GM12878 (cell line): ENCODE results near the gene WDFY4. TPM values are rescaled to one million over a fixed set of nuclear protein-coding genes. Genes with fewer than 3 reads are reported as not detected.

ENCODE experiments used
- ATAC-seq: fragments of 200-7000 bp; cut with Tn5 transposase; 3 replicates; pipeline ENCODE4 v1.9.1; 2020; ENCODE audit warnings: mild to moderate bottlenecking, moderate library complexity
- BruUV-seq: library from RNA; stranded (reverse); fragments of 400-500 nt; replicated peaks from 2 replicates; lab custom pipeline; 2021; lab: Mats Ljungman, UMichigan
- CTCF ChIA-PET: fragments of 300-600 bp; sonication (Branson Sonifier 250); formaldehyde crosslinking; extraction: SDS; loops from one replicate; lab custom pipeline; 2021; ENCODE audit warnings: inconsistent platforms; lab: Yijun Ruan, JAX
- POLR2A ChIA-PET: fragments of 350-600 bp; formaldehyde crosslinking; extraction: SDS; loops from one replicate; lab custom pipeline; 2021; ENCODE audit warnings: inconsistent platforms; lab: Charles Lee
- RAD21 ChIA-PET: fragments of 300-600 bp; sonication (Branson Sonifier 250); formaldehyde crosslinking; loops from one replicate; lab custom pipeline; 2023; ENCODE audit warnings: antibody characterized with exemption; ENCODE audit not compliant: unreplicated experiment; lab: Charles Lee
- SMC1A ChIA-PET: fragments of 300-600 bp; sonication (Branson Sonifier 250); formaldehyde crosslinking; loops from one replicate; lab custom pipeline; 2023; ENCODE audit not compliant: unreplicated experiment, uncharacterized antibody; lab: Charles Lee
- DNase-seq: peaks from one replicate; pipeline ENCODE4 v3.0.0-alpha.2; 2011; ENCODE audit warnings: low read depth, low spot score
- FAIRE-seq: peaks from 3 replicates; lab custom pipeline; 2011; peaks lifted over from hg19 to GRCh38; lab: Jason Lieb, UNC
- H2AFZ ChIP-seq: 2 replicates; pipeline ENCODE4 v1.6.0; 2011; ENCODE audit warnings: low read depth, low read length, control low read depth; ENCODE audit not compliant: control insufficient read depth
- H3K27ac ChIP-seq: 2 replicates; pipeline ENCODE4 v1.5.1; 2011; ENCODE audit warnings: control low read depth; ENCODE audit not compliant: control insufficient read depth, insufficient read depth
- H3K27me3 ChIP-seq, 2 experiments: replicated peaks in 1 of 2; 2 replicates each; pipeline versions ENCODE4 v1.6.0 to v1.6.1; 2011; ENCODE audit warnings: low read length in 1 of 2; ENCODE audit not compliant: control insufficient read depth in 2 of 2, insufficient read depth in 2 of 2
- H3K36me3 ChIP-seq, 2 experiments: 2 replicates each; pipeline ENCODE4 v1.5.1; 2011; ENCODE audit warnings: low read length in 1 of 2; ENCODE audit not compliant: control insufficient read depth in 2 of 2, insufficient read depth in 2 of 2
- H3K4me1 ChIP-seq: 2 replicates; pipeline ENCODE4 v1.6.1; 2011; ENCODE audit warnings: mild to moderate bottlenecking, low read length, moderate library complexity, mixed read lengths; ENCODE audit not compliant: control insufficient read depth, insufficient read depth
- H3K4me2 ChIP-seq: 2 replicates; pipeline ENCODE4 v1.6.0; 2011; ENCODE audit warnings: control low read depth; ENCODE audit not compliant: control insufficient read depth, insufficient read depth
- H3K4me3 ChIP-seq: fragments of 200-600 bp; sonication (generic); 2 replicates; pipeline ENCODE4 v1.5.1; 2016
- H3K79me2 ChIP-seq: 2 replicates; pipeline ENCODE4 v1.6.0; 2011; ENCODE audit warnings: low read length; ENCODE audit not compliant: control insufficient read depth, insufficient read depth
- H3K9ac ChIP-seq: 2 replicates; pipeline ENCODE4 v1.8.0; 2011; ENCODE audit warnings: low read length, control low read depth, mixed read lengths; ENCODE audit not compliant: control insufficient read depth, insufficient read depth
- H3K9me3 ChIP-seq: replicated peaks from 3 replicates; pipeline ENCODE4 v1.5.1; 2011; ENCODE audit warnings: mild to moderate bottlenecking, low read length; ENCODE audit not compliant: control insufficient read depth, insufficient read depth
- H4K20me1 ChIP-seq: 2 replicates; pipeline ENCODE4 v1.6.0; 2011; ENCODE audit not compliant: control insufficient read depth, insufficient read depth
- ATF3 ChIP-seq: IDR thresholded peaks from 2 replicates; pipeline ENCODE4 v1.6.1; 2011; ENCODE audit warnings: low read depth, mild to moderate bottlenecking, low read length, moderate library complexity, borderline replicate concordance; ENCODE audit errors: extremely low read depth
- BCLAF1 ChIP-seq: fragments of 450-650 bp; IDR thresholded peaks from 2 replicates; pipeline ENCODE4 v1.6.1; 2017; ENCODE audit warnings: antibody characterized with exemption, mild to moderate bottlenecking, moderate library complexity
- BMI1 ChIP-seq: fragments of 450-650 bp; IDR thresholded peaks from 2 replicates; pipeline ENCODE4 v1.6.1; 2016; ENCODE audit warnings: mild to moderate bottlenecking, moderate library complexity, borderline replicate concordance
- EP300 ChIP-seq, 2 experiments: fragments of 150-350 bp in 1 of 2; IDR thresholded peaks; 2 replicates each; pipeline ENCODE4 v1.6.1; 2011 to 2012; ENCODE audit warnings: low read depth in 2 of 2, low read length in 2 of 2, borderline replicate concordance in 1 of 2, improper control_type of control experiment in 1 of 2, inconsistent platforms in 1 of 2; ENCODE audit not compliant: control insufficient read depth in 1 of 2
- FOS ChIP-seq: IDR thresholded peaks from 3 replicates; pipeline ENCODE4 v1.6.1; 2011; ENCODE audit warnings: borderline replicate concordance; ENCODE audit not compliant: insufficient read length; ENCODE audit errors: extremely low read depth
- HDAC6 ChIP-seq: fragments of 200-600 bp; sonication (generic); IDR thresholded peaks from one replicate; pipeline ENCODE4 v1.8.0; 2017; ENCODE audit warnings: antibody characterized with exemption; ENCODE audit not compliant: unreplicated experiment
- IKZF1 ChIP-seq: fragments of 450-650 bp; conservative IDR thresholded peaks from 2 replicates; pipeline ENCODE4 v1.6.1; 2017; ENCODE audit warnings: antibody characterized with exemption, mild to moderate bottlenecking
- NFXL1 ChIP-seq: fragments of 450-650 bp; IDR thresholded peaks from 2 replicates; pipeline ENCODE4 v1.6.1; 2017; ENCODE audit warnings: antibody characterized with exemption, mild to moderate bottlenecking, borderline replicate concordance
- NR2C1 ChIP-seq: fragments of 450-650 bp; IDR thresholded peaks from 2 replicates; pipeline ENCODE4 v1.6.1; 2017; ENCODE audit warnings: antibody characterized with exemption, mild to moderate bottlenecking, moderate library complexity
- PAX8 ChIP-seq: fragments of 450-650 bp; IDR thresholded peaks from 2 replicates; pipeline ENCODE4 v1.6.1; 2017; ENCODE audit warnings: mild to moderate bottlenecking, moderate library complexity
- PBX3 ChIP-seq: IDR thresholded peaks from 2 replicates; pipeline ENCODE4 v1.6.1; 2011; ENCODE audit warnings: mild to moderate bottlenecking, low read depth, low read length, moderate library complexity; ENCODE audit not compliant: insufficient replicate concordance
- RB1 ChIP-seq: fragments of 450-650 bp; formaldehyde crosslinking; IDR thresholded peaks from 2 replicates; pipeline ENCODE4 v1.6.1; 2017; ENCODE audit warnings: mild to moderate bottlenecking, borderline replicate concordance
- RUNX3 ChIP-seq: IDR thresholded peaks from 2 replicates; pipeline ENCODE4 v1.6.1; 2012; ENCODE audit warnings: low read length, inconsistent platforms
- SMAD1 ChIP-seq: fragments of 450-650 bp; IDR thresholded peaks from 2 replicates; pipeline ENCODE4 v1.6.1; 2018; ENCODE audit warnings: mild to moderate bottlenecking, low read depth; ENCODE audit not compliant: partially characterized antibody
- SUPT20H ChIP-seq: IDR thresholded peaks from 2 replicates; pipeline ENCODE4 v1.6.1; 2011; ENCODE audit warnings: low read depth, mild to moderate bottlenecking, low read length, moderate library complexity, borderline replicate concordance; ENCODE audit not compliant: control insufficient read depth
- TCF12 ChIP-seq: IDR thresholded peaks from 2 replicates; pipeline ENCODE4 v1.6.1; 2011; ENCODE audit warnings: low read depth, mild to moderate bottlenecking, low read length
- YBX1 ChIP-seq: fragments of 450-650 bp; IDR thresholded peaks from 2 replicates; pipeline ENCODE4 v1.6.1; 2016; ENCODE audit warnings: antibody characterized with exemption
- ZNF217 ChIP-seq: fragments of 450-650 bp; IDR thresholded peaks from 2 replicates; pipeline ENCODE4 v1.6.1; 2017; ENCODE audit warnings: antibody characterized with exemption, mild to moderate bottlenecking
- ZNF24 ChIP-seq: fragments of 450-650 bp; IDR thresholded peaks from 2 replicates; pipeline ENCODE4 v1.6.1; 2017; ENCODE audit warnings: antibody characterized with exemption, mild to moderate bottlenecking
- WGBS: methylation state at CpG from one replicate; pipeline ENCODE4 v1.1.6; 2016; ENCODE audit warnings: low lambda C conversion rate; ENCODE audit not compliant: insufficient replicate concordance, insufficient coverage; ENCODE audit errors: missing lambda C conversion rate; 5-methylcytosine and 5-hydroxymethylcytosine counted together
- in situ Hi-C: fragments of 300-500 bp; cut with MboI; formaldehyde crosslinking; loops from 9 replicates; pipeline ENCODE4 v1.14.3; 2018; ENCODE audit warnings: mixed read lengths
- intact Hi-C: fragments of 100-400 bp; cut with micrococcal nuclease; formaldehyde crosslinking; loops from one replicate; pipeline ENCODE4 v1.14.2; 2022; ENCODE audit not compliant: unreplicated experiment
- polyA plus RNA-seq, 11 experiments: library from polyadenylated mRNA; depleted of rRNA in 4 of 11; unstranded in 6 of 11; stranded (reverse) in 5 of 11; fragments of >200 nt; fragmentation: Nextera tagmentation in 4 of 11; fragmentation: Illumina TruSeq in 1 of 11; extraction: Ambion mirVana in 4 of 11; extraction: Trizol in 1 of 11; gene quantifications; 1 replicate in 1 of 11; 2 replicates in 10 of 11; pipeline versions ENCODE4 v1.2.1 to v1.2.3, GENCODE V29; 2011 to 2016; ENCODE audit warnings: inconsistent platforms in 2 of 11, missing spikeins in 2 of 11, low read depth in 1 of 11
- total RNA-seq, 4 experiments: library from RNA; depleted of rRNA in 3 of 4; stranded (reverse); fragments of >200 nt in 3 of 4; fragmentation: Illumina TruSeq in 1 of 4; extraction: Trizol in 1 of 4; gene quantifications; 2 replicates each; pipeline versions ENCODE4 v1.2.1 to v1.2.3, GENCODE V29; 2013 to 2021

The WDFY4 gene
- total and polyA plus RNA-seq, 10 of the 15 experiments (the other 5 are each of a cell fraction or from before 2014, with no cell fraction given) = 13.5 to 132 (median 47.3) TPM

GRCh38 chr10:48671914-48672595, 12.6 kb upstream of the WDFY4 start:
- H2AFZ ChIP-seq = peak overlapping the region; percentile 51
- peak overlapping the region; percentile 56 for H3K4me3 ChIP-seq
- no TSS peak for BruUV-seq
- no peaks in the 10 kb centered on the region for H3K36me3 ChIP-seq
- ChIA-PET CTCF (interaction anchor here (0.9 to 3.7 kb wide), 9 partner anchors 12 to 93 kb away, joined by 3 to 22 read pairs (median 4); partner anchors contain the start of gene WDFY4), SMC1A (interaction anchor here (1.0 to 7.8 kb wide), 11 partner anchors 8 to 389 kb away, joined by 3 to 85 read pairs (median 8); partner anchors contain the start of gene WDFY4), POLR2A (interaction anchor here (0.6 to 4.5 kb wide), 7 partner anchors 11 to 93 kb away, joined by 3 to 79 read pairs (median 6); partner anchors contain the start of gene WDFY4), RAD21 (interaction anchor here (1.0 to 3.4 kb wide), 14 partner anchors 11 to 133 kb away, joined by 3 to 87 read pairs (median 5); partner anchors contain the start of gene WDFY4)
- H3K4me1 ChIP-seq = peaks cover 40% of the 10 kb centered on the region
- no peaks in the 10 kb centered on the region; a peak in 1 of 4 replicates for H3K27me3 ChIP-seq
- H3K79me2 ChIP-seq = peaks cover 5% of the 10 kb centered on the region
- in situ Hi-C loops (no loop called here), intact Hi-C loops (loop anchor here (1.0 to 5.0 kb wide), 4 partner anchors 12 to 385 kb away; partner anchors contain the start of gene WDFY4)
- DNase-seq (peak; percentile 81), FAIRE-seq (peak; percentile 69), ATAC-seq (peak; percentile 70)
- H3K4me2 ChIP-seq = peak overlapping the region; percentile 100
- WGBS = 3% methylated on average over 26 of the region's 26 CpGs
- H3K9ac ChIP-seq = peak overlapping the region; percentile 92
- H3K27ac ChIP-seq = peak overlapping the region; percentile 100
- no peaks in the 10 kb centered on the region for H4K20me1 ChIP-seq
- H3K9me3 ChIP-seq = peaks cover under 1% of the 10 kb centered on the region; the same call in 1 of the 3 replicates
- TF ChIP-seq ZNF24 = no peak
- TF ChIP-seq YBX1 = no peak
- peak; percentile 15; the same call in 1 of the 2 replicates for TF ChIP-seq ZNF217
- no peak for TF ChIP-seq PAX8
- no peak for TF ChIP-seq FOS
- TF ChIP-seq EP300 (IDR thresholded peaks at IDR 0.05; ENCODE audit: borderline replicate concordance in 1 of 2, control insufficient read depth in 1 of 2, low read depth in 2 of 2, low read length in 2 of 2) = peak; percentile 8 to 71
- no peak for TF ChIP-seq SUPT20H
- TF ChIP-seq TCF12 = 0 out of 2 replicates have a peak, but pooled peaks have one; percentile 62
- TF ChIP-seq HDAC6 = no peak
- no peak for TF ChIP-seq RB1
- no peak for TF ChIP-seq PBX3
- 0 out of 2 replicates have a peak, but pooled peaks have one; percentile 5 for TF ChIP-seq IKZF1
- no peak for TF ChIP-seq NFXL1
- TF ChIP-seq ATF3 = no peak
- TF ChIP-seq NR2C1 = peak; percentile 18; the same call in 1 of the 2 replicates
- TF ChIP-seq BCLAF1 = 0 out of 2 replicates have a peak, but pooled peaks have one; percentile 5
- TF ChIP-seq SMAD1 = no peak
- TF ChIP-seq RUNX3 = peak; percentile 80
- no peak for TF ChIP-seq BMI1
